Breast epithelium (tissue), 4 donors: ENCODE data around the gene SP100. TPM values are rescaled to one million over a fixed set of nuclear protein-coding genes. Genes with fewer than 3 reads are reported as not detected.

Experiments used
- DNase-seq, 2 donors: peaks; one replicate each; pipeline ENCODE4 v3.0.0-alpha.2; 2019; ENCODE audit warnings: low spot score in 2 of 2
- H3K27ac ChIP-seq, 2 donors: fragments of 200-600 bp; sonication (generic) in 1 of 2; one replicate each; pipeline ENCODE4 v1.5.1; 2016 to 2019; ENCODE audit warnings: mild to moderate bottlenecking in 1 of 2
- H3K27me3 ChIP-seq, 2 donors: fragments of 200-600 bp; sonication (generic) in 1 of 2; one replicate each; pipeline versions ENCODE4 v1.5.1 to v1.6.0; 2017 to 2019; ENCODE audit warnings: control low read depth in 1 of 2, mild to moderate bottlenecking in 1 of 2
- H3K36me3 ChIP-seq: fragments of 200-600 bp; one replicate; pipeline ENCODE4 v1.5.1; 2019
- H3K4me1 ChIP-seq, 2 donors: fragments of 200-600 bp; sonication (generic); one replicate each; pipeline ENCODE4 v1.5.1; 2016 to 2019; ENCODE audit warnings: control low read depth in 1 of 2
- H3K4me3 ChIP-seq, 3 donors: fragments of 200-600 bp; sonication (generic); 1 replicate in 2 of 3; 2 replicates in 1 of 3; pipeline ENCODE4 v1.5.1; 2016 to 2019; ENCODE audit warnings: mild to moderate bottlenecking in 3 of 3, moderate library complexity in 2 of 3
- H3K9me3 ChIP-seq, 2 donors: fragments of 200-600 bp; sonication (generic) in 1 of 2; one replicate each; pipeline ENCODE4 v1.5.1; 2016 to 2019; ENCODE audit warnings: control low read depth in 1 of 2
- CTCF ChIP-seq, 3 donors: fragments of 450-650 bp; IDR thresholded peaks; one replicate each; pipeline ENCODE4 v1.5.1; 2016 to 2017; ENCODE audit warnings: antibody characterized with exemption in 3 of 3, mild to moderate bottlenecking in 3 of 3, moderate library complexity in 3 of 3
- POLR2A ChIP-seq: fragments of 450-650 bp; IDR thresholded peaks from one replicate; pipeline ENCODE4 v1.6.1; 2016; ENCODE audit warnings: antibody characterized with exemption, mild to moderate bottlenecking, moderate library complexity
- POLR2AphosphoS5 ChIP-seq, 3 donors: sonication (generic); formaldehyde crosslinking; IDR thresholded peaks; one replicate each; pipeline ENCODE4 v1.6.1; 2017; ENCODE audit warnings: antibody characterized with exemption in 3 of 3
- intact Hi-C: fragments of 100-400 bp; cut with DNase I; formaldehyde crosslinking; loops from one replicate; pipeline ENCODE4 v1.15.1; 2023; ENCODE audit warnings: low total_unique reads
- total RNA-seq, 3 donors: library from RNA; depleted of rRNA; stranded (reverse); fragments of >200 nt; gene quantifications; one replicate each; pipeline ENCODE4 v1.1.0, GENCODE V29; 2016

The SP100 gene
- total RNA-seq, 3 donors from 2014 or later, result 128 to 157 (median 152) TPM

- H3K4me3 ChIP-seq, result no peak overlapping the region
- H3K9me3 ChIP-seq, result no peaks in the 10 kb centered on the region
- H3K36me3 ChIP-seq, result no peaks in the 10 kb centered on the region
- intact Hi-C loops, result no loop called here
- no peak overlapping the region for H3K27ac ChIP-seq
- H3K4me1 ChIP-seq, result peaks cover 2 to 7% of the 10 kb centered on the region in 2 donors
- no peaks in the 10 kb centered on the region for H3K27me3 ChIP-seq
- DNase-seq, result no peak
- TF ChIP-seq POLR2A (no peak), POLR2AphosphoS5 (IDR thresholded peaks at IDR 0.05) (no peak), CTCF (IDR thresholded peaks at IDR 0.05) (no peak)
Measured at GRCh38 chr2:230413479-230413878, 2.5 kb upstream of the SP100 start.

GRCh38 chr2:230414302-230414701, 1.7 kb upstream of the SP100 start:
- Histone ChIP-seq H3K4me1 (peaks cover 2 to 7% of the 10 kb centered on the region in 2 donors), H3K27ac (peak overlapping the region in 1 of 2 donors; percentile 27), H3K4me3 (no peak overlapping the region), H3K36me3 (no peaks in the 10 kb centered on the region), H3K9me3 (no peaks in the 10 kb centered on the region), H3K27me3 (no peaks in the 10 kb centered on the region)
- no peak for TF ChIP-seq POLR2A
- no peak for TF ChIP-seq CTCF (IDR thresholded peaks at IDR 0.05)
- no peak for TF ChIP-seq POLR2AphosphoS5 (IDR thresholded peaks at IDR 0.05)
- intact Hi-C loops, result no loop called here
- DNase-seq, result no peak

DNA sequence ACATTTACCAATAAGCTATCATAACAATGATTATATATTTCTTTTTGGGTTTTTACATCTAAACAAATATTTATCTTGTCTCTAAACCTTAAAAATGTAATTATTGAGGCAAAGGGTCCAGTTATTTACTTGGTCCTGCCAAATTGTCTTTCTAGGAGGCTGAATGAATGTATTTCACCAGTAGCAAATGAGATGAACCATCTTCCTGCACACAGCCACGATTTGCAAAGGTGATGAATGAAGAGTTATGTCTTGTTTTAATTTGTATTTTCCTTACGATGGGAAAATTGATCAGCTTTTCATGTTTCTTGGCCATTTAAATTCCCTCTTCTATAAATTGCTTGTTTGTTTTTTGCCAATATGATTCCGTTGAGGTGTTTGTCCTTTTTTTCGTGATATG, 1.4 kb downstream of the SP100 start:
- no peaks in the 10 kb centered on the region for H3K9me3 ChIP-seq
- peak overlapping the region; percentile 23 to 96 for H3K27ac ChIP-seq
- no peak for DNase-seq
- peaks cover 0 to 8% of the 10 kb centered on the region in 2 donors for H3K4me1 ChIP-seq
- TF ChIP-seq POLR2A (no peak), CTCF (IDR thresholded peaks at IDR 0.05) (no peak), POLR2AphosphoS5 (IDR thresholded peaks at IDR 0.05) (no peak)
- no peaks in the 10 kb centered on the region for H3K36me3 ChIP-seq
- no peaks in the 10 kb centered on the region for H3K27me3 ChIP-seq
- peak overlapping the region; percentile 61 to 79 (median 63) for H3K4me3 ChIP-seq
- intact Hi-C loops, result no loop called here

DNA sequence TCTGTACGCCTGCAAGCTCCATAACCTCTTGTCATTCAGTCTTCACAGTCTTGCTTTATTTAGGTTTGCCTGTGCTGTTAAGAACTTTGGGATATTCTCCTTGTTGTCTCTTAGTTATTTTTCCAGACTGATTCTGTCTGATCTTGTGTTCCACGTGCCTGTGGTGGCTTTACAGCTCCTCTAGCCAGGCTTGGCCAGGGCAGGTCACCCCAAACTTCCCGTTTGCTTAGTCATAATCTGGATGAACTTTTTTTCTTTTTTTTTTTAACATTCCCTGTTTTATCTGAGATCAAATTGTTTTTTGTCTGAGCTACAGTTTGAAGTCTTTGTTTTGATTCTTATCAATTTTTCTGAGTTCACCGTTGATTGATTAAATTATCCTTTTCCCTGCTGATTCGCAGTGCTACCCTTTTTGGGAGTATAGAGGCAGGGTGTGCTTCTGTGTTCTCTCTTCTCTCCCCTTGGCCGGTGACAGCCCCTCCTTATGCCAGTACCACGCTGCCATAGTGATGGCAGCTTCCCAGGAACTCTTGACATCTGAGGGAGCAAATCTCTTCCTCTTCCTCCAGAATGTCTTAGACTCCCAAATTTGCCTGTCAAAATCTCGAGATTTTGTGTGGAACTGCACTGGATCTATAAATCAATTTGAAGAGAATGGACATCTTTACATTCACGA, 2.5 kb downstream of the SP100 start:
- Histone ChIP-seq H3K36me3 (no peaks in the 10 kb centered on the region), H3K4me1 (peaks cover 0 to 16% of the 10 kb centered on the region in 2 donors), H3K9me3 (no peaks in the 10 kb centered on the region), H3K27me3 (no peaks in the 10 kb centered on the region), H3K4me3 (peak overlapping the region; percentile 61 to 79 (median 63)), H3K27ac (peak overlapping the region in 1 of 2 donors; percentile 51)
- intact Hi-C loops, result no loop called here
- TF ChIP-seq POLR2AphosphoS5 (IDR thresholded peaks at IDR 0.05), result peak in 1 of 3 donors; percentile 39
- no peak for TF ChIP-seq POLR2A
- no peak for DNase-seq

DNA sequence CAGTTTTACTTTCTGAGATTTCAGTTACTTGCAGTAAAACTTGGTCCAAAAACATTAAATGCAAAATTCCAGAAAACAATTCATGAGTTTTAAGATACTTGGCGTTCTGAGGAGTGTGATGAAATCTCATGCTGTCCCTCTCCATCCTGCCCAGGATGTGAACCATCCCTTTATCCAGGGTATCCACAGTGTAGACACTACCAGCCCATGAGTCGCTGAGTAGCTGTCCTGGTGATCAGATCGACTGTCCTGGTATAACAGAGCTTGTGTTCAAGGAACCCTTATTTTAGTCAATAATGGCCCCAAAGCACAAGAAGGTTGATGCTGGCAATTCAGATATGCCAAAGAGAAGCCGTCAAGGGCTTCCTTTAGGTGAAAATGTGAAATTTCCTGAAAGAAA, 3.2 kb downstream of the SP100 start:
- peak overlapping the region in 1 of 2 donors; percentile 21 for H3K27ac ChIP-seq
- peak overlapping the region in 1 of 3 donors; percentile 79 for H3K4me3 ChIP-seq
- no peaks in the 10 kb centered on the region for H3K9me3 ChIP-seq
- intact Hi-C loops, result no loop called here
- H3K27me3 ChIP-seq, result no peaks in the 10 kb centered on the region
- TF ChIP-seq POLR2A, result no peak
- TF ChIP-seq POLR2AphosphoS5 (IDR thresholded peaks at IDR 0.05), result no peak
- TF ChIP-seq CTCF (IDR thresholded peaks at IDR 0.05), result no peak
- no peak for DNase-seq
- no peaks in the 10 kb centered on the region for H3K36me3 ChIP-seq
- peaks cover 0 to 16% of the 10 kb centered on the region in 2 donors for H3K4me1 ChIP-seq
